Cardiac fibroblast (primary cell): ENCODE measurements around the gene GRAMD1C.

Source experiments
- DNase-seq, 2 donors: peaks; one replicate each; pipeline versions ENCODE4 v3.0.0 to v3.0.0-alpha.2; 2010; ENCODE audit warnings: low read depth in 2 of 2
- H3K4me3 ChIP-seq, 2 donors: replicated peaks in 1 of 2; 1 replicate in 1 of 2; 2 replicates in 1 of 2; pipeline ENCODE4 v1.5.1; 2011; ENCODE audit warnings: low read depth in 2 of 2, low read length in 2 of 2, mild to moderate bottlenecking in 2 of 2, moderate library complexity in 1 of 2
- CTCF ChIP-seq: IDR thresholded peaks from one replicate; pipeline ENCODE4 v1.5.1; 2011; ENCODE audit warnings: low read depth, mild to moderate bottlenecking, low read length, inconsistent platforms

GRAMD1C gene

GRCh38 chr3:113946831-113947230, 108.2 kb downstream of the GRAMD1C start:
- H3K4me3 ChIP-seq: peak overlapping the region; percentile 54 to 62
- no peak for DNase-seq
- no peak for TF ChIP-seq CTCF

GRCh38 chr3:113947372-113948014, 108.9 kb downstream of the GRAMD1C start, which contains the start of gene ZDHHC23:
ZDHHC23 (plus strand) TSS chr3:113948013; CDS start chr3:113948803, 790 bp downstream.
- TF ChIP-seq CTCF: no peak
- peak; percentile 46 to 48 for DNase-seq
- peak within 1 kb of the TSS; percentile 62 to 68 for H3K4me3 ChIP-seq

GRCh38 chr3:113948015-113948917, 109.7 kb downstream of the GRAMD1C start:
- no peak for DNase-seq
- peak overlapping the region; percentile 62 to 68 for H3K4me3 ChIP-seq
- TF ChIP-seq CTCF: no peak

- TF ChIP-seq CTCF: no peak
- peak; percentile 41 to 65 for DNase-seq
- no peak overlapping the region for H3K4me3 ChIP-seq
These were observed 114.3 kb downstream of the GRAMD1C start for GRCh38 chr3:113952921-113953320.

- no peak for TF ChIP-seq CTCF
- no peak overlapping the region for H3K4me3 ChIP-seq
- peak; percentile 13 to 23 for DNase-seq
These were observed 115.1 kb downstream of the GRAMD1C start for GRCh38 chr3:113953677-113954076.

- TF ChIP-seq CTCF: no peak
- no peak overlapping the region for H3K4me3 ChIP-seq
- no peak for DNase-seq
These were observed 115.6 kb downstream of the GRAMD1C start for GRCh38 chr3:113954091-113954685.
